ENCODE data around the gene RAB11FIP4.

RAB11FIP4 gene

DNA sequence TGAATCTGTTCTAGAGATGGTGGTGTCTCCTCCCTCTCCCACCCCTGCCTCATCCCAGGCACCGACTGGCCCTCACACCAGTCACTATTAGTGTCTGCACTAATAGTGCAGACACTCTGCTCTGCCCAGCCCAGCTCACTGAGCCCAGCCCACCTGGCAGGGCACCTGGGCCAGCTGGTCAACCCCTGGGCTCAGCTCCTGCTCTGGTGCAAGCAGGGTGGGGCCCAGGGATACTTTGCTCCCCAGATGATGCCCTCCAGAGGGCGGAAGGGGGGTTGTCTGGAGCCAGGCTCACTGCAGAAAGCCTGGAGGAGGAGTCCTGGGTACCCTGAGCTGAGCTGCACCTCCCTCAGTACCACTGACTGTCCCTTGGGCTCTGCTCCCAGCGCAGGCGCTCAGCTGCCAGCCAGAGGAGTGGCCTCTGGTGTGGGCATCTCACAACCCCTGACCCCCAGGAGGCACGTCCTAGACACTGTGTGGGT lies 14.5 kb downstream of the RAB11FIP4 start:
- in situ Hi-C loops (cut with MboI; ENCODE audit: low sequenced_read_pairs): no loop called here

- in situ Hi-C loops (cut with MboI; ENCODE audit: low sequenced_read_pairs): no loop called here
Observed at GRCh38 chr17:31408586-31408985, 17.1 kb downstream of the RAB11FIP4 start.

- in situ Hi-C loops (cut with MboI; ENCODE audit: low sequenced_read_pairs): no loop called here
Observed at GRCh38 chr17:31411707-31412285, 20.3 kb downstream of the RAB11FIP4 start.

- in situ Hi-C loops (cut with MboI; ENCODE audit: low sequenced_read_pairs): no loop called here
Observed at GRCh38 chr17:31412511-31412910, 21.0 kb downstream of the RAB11FIP4 start.

DNA sequence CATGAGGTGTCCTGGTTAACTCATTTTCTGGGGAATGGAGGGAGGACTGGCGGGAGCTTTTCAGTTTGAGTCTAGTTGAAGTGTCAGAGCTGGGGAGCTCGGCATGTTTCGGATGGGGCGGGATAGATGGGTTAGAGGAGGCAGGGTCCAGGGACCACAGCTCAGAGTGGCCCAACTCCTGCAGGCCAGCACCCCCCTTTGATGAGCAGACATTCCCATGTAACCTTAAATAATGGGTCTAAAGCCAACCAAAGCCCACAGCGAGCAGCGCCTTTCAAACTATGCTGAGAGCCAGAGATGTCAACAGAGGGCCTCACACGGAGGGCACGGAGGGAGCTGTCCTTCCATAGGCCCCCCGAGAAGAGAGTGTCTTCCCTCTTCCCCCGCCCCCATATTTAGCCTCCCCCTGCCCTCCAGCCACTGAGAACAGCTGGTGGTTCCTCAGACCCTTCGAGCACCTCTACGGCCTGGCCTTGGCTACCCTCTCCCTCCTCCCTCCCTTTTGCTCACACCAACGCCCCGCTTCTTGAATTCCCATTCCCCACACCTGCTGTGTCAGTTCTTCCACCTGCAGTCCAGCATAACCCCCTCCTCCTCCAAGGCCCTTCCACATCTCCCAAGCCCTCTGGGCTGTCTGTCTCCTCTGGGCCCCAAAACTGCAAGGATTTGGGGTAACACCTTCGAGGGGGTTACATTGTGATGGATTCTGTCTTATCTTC lies 21.8 kb downstream of the RAB11FIP4 start:
- in situ Hi-C loops (cut with MboI; ENCODE audit: low sequenced_read_pairs): no loop called here

DNA sequence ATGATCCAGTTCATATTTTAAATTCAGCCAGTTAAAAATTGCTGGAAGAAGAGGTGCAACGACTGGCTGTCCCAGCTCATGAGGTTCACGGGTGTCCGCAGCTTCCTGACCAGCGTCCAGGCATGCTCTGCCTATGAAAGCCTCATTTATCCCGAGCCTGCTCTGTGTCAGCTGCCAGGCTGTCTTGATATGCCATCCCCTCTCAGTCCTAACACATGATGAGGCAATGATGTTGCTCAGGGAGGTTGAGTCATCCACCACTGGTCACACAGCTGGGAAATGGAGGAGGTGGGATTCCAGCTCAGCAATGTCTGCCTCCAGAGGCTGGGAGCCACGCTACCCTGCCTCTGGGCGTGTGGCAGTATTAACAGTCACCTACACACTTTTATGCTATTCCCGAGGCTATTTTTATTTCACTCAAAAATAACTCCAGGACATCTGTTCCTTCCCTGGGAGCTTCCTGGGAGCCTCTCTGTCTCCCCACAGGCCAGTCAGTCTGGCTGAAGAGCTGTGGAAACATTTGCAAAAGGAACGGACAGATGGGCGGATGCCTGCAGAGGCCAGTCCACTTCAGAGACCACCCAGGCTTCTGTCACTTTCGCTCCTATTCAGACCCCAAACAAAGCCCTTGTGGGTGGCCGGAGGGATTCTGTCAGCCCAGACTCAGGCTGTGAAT lies 22.5 kb downstream of the RAB11FIP4 start:
- in situ Hi-C loops (cut with MboI; ENCODE audit: low sequenced_read_pairs): no loop called here

DNA sequence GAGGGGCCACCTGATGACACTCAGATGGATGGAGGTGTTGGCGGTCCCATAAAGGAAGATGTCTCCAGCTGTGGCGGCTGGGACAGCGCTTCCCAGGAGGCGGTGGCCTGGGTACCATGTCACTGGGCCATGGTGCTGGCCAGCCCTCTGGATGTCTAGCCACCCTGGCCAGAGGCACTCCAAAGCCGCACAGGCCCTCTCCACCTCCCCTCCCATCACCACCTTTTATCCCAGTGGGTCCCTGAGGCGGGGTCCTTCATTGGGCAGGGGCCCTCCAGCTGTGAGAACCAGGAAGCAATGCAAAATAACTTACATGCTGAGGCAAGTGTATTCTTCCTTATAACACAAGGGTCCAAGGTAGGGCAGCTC lies 23.1 kb downstream of the RAB11FIP4 start:
- in situ Hi-C loops (cut with MboI; ENCODE audit: low sequenced_read_pairs): no loop called here

DNA sequence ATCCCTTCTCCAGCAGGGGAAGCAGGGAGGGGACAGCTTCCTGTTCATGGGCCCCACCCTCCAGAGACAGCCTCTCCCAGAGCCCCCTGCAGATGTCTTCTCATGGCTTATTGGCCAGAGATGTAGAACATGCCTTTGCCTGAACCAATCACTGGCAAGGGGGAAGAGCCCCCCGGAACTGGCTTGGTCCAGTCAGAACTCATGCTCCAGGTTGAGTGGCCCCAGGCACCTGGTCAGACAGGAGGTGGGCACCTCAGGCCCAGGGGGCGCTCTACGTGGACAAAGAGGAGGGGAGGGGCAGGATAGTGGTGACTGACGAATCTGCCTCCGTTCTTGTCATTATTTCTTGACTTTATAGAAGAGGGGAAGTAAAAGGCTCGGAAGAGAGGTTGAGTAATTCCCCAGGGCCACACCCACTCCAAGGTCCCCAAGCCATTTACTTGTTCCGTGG lies 23.6 kb downstream of the RAB11FIP4 start:
- in situ Hi-C loops (cut with MboI; ENCODE audit: low sequenced_read_pairs): no loop called here

- in situ Hi-C loops (cut with MboI; ENCODE audit: low sequenced_read_pairs): no loop called here
Observed at GRCh38 chr17:31415640-31416502, 24.4 kb downstream of the RAB11FIP4 start.

- in situ Hi-C loops (cut with MboI; ENCODE audit: low sequenced_read_pairs): no loop called here
Observed at GRCh38 chr17:31416503-31416923, 25.0 kb downstream of the RAB11FIP4 start.

DNA sequence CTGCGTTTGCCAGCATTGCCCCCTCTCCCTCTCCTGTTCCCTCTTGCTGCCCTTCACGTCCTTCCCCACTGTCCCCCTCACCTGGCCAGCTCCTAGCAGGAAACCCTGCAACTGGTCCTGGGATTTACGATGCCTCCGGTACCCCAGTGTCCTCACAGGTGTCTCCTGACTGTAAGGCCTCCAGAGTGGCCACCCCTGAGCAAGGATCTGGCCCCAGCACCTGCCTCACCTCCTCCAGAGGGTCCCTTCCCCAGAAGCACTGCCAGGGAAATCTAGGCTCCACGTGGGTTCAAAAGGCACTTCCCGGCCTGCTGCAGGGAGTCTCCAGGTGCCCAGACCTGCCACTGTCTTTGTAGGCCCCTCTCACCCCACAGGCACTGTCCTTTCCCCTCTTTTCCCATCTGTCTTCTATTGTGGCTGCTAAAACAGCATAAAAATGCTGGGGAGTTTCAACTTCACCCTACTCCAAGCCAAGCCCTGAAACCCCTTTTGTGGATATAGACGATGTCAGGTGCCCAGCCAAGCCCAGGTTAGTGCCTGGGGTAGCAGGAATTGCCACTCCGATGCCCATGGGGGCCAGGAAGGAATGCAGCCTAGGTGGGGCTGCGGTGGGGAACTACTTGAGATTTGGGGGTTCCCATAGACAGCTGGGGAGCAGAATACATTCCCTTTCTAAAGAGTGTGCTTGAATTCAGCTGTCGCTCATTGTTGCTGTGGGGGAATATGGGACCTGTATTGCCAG lies 25.7 kb downstream of the RAB11FIP4 start:
- in situ Hi-C loops (cut with MboI; ENCODE audit: low sequenced_read_pairs): no loop called here

GRCh38 chr17:31418773-31419350 lies 27.4 kb downstream of the RAB11FIP4 start:
- in situ Hi-C loops (cut with MboI; ENCODE audit: low sequenced_read_pairs): no loop called here

DNA sequence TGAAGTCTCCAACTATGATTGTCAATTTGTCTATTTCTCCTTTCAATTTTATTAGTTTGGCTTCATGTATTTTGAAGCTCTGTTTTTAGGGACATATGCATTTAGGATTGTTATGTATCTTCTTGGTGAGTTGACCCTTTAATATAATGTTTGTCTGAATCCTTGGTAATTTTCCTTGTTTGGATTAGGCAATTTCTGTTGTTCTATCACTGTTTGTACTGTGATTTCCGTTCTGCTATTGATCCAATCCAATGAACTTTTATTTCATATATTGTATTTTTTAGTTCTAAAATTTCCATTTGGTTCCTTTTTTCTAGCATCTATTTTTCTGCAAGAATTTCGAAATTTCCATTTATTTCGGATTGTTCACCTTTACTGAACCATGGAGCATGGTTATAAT lies 31.0 kb downstream of the RAB11FIP4 start:
- in situ Hi-C loops (cut with MboI; ENCODE audit: low sequenced_read_pairs): no loop called here

- in situ Hi-C loops (cut with MboI; ENCODE audit: low sequenced_read_pairs): loop anchor here (25.0 kb wide), 1 partner anchor 412 kb away; no protein-coding TSS in a partner anchor
Observed at GRCh38 chr17:31424944-31425281, 33.4 kb downstream of the RAB11FIP4 start.

DNA sequence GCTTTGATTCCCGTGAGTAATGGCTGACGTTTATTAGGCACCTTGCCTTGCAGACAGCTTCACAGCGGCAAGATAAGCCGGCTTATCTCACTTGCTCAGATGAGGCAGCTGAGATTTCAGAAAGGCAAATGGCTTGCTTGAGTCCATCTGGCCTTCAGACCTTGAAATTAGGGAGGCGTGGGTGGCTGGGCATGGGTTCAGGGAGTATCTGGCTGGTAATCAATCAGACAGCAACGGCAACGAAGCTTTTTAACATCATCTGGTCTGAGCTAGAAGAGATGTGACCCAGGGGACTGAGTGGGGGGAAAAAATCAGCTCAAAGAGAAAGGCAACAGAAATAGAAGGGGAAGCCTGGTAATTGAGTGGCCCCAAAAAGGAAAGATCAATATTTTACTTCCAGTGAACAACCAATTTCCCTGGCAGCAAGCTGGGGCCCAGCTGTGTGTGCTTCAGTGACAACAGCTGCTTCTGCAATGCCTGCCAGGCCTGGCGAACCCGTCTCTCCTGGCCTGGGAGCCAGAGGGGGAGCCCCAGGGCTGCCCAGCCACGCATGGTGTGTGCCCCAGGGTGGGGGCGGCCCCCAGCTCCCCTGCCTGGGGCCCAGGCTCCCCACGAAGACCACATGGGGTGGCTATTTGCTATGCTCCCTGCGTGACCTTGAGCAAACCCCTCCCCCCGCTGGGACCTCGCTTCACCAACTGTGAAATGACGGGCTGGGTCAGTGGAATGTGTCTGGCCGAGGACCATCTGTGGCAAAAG lies 34.0 kb downstream of the RAB11FIP4 start:
- in situ Hi-C loops (cut with MboI; ENCODE audit: low sequenced_read_pairs): loop anchor here (25.0 kb wide), 1 partner anchor 412 kb away; no protein-coding TSS in a partner anchor

- in situ Hi-C loops (cut with MboI; ENCODE audit: low sequenced_read_pairs): loop anchor here (25.0 kb wide), 1 partner anchor 410 kb away; no protein-coding TSS in a partner anchor
Observed at GRCh38 chr17:31427684-31428083, 36.2 kb downstream of the RAB11FIP4 start.

- in situ Hi-C loops (cut with MboI; ENCODE audit: low sequenced_read_pairs): loop anchor here (25.0 kb wide), 1 partner anchor 409 kb away; no protein-coding TSS in a partner anchor
Observed at GRCh38 chr17:31428111-31428510, 36.6 kb downstream of the RAB11FIP4 start.

GRCh38 chr17:31428512-31428911 lies 37.0 kb downstream of the RAB11FIP4 start:
- in situ Hi-C loops (cut with MboI; ENCODE audit: low sequenced_read_pairs): loop anchor here (25.0 kb wide), 1 partner anchor 409 kb away; no protein-coding TSS in a partner anchor

All from HL-60/S4 treated with phorbol 12-myristate 13-acetate at 8.2 ng/mL for 4 days and 3 days (cell line).